ENCODE data around the gene FXYD2. TPM values are rescaled to one million over a fixed set of nuclear protein-coding genes. Genes with fewer than 3 reads are reported as not detected.

Gene FXYD2
- total and polyA plus RNA-seq, 2 of the 13 experiments (the other 11 are each of a cell fraction or from before 2014, with no cell fraction given), result 45.9 to 106 TPM

GRCh38 chr11:117859488-117860112 lies 35.1 kb upstream of the FXYD2 start:
- no TSS peak for BruUV-seq (replicated peaks)
- no peaks in the 10 kb centered on the region for H3K79me2 ChIP-seq (ENCODE audit: insufficient read depth, low read length)
- CTCF ChIA-PET (ENCODE audit: low intra/inter-chr PET ratio, low total read pairs), result no interaction called here
- H3K36me3 ChIP-seq (replicated peaks in 1 of 2; ENCODE audit: control insufficient read depth in 1 of 2, insufficient read depth in 2 of 2, low read length in 2 of 2), result no peaks in the 10 kb centered on the region
- H3K9me3 ChIP-seq (ENCODE audit: low read length), result no peaks in the 10 kb centered on the region
- ATAC-seq (no peak), DNase-seq (ENCODE audit: low spot score) (no peak), FAIRE-seq (no peak)
- no peak for TF ChIP-seq TEF (CRISPR knock-in tag; IDR thresholded peaks at IDR 0.05)
- no peak for TF ChIP-seq MLX (CRISPR knock-in tag; IDR thresholded peaks at IDR 0.05)
- TF ChIP-seq ZFP36L1 (CRISPR knock-in tag; IDR thresholded peaks at IDR 0.05), result no peak
- no peak for TF ChIP-seq ERF (CRISPR knock-in tag; IDR thresholded peaks at IDR 0.05)
- no peak for TF ChIP-seq HMGXB3 (CRISPR knock-in tag; IDR thresholded peaks at IDR 0.05; ENCODE audit: borderline replicate concordance)
- H3K4me1 ChIP-seq (ENCODE audit: insufficient read depth, low read length), result no peaks in the 10 kb centered on the region
- H3K9ac ChIP-seq (ENCODE audit: insufficient read depth, low read depth, low read length), result no peak overlapping the region
- peaks cover 5 to 58% of the 10 kb centered on the region in 2 experiments; a peak in 4 of 5 replicates for H3K27me3 ChIP-seq (ENCODE audit: control insufficient read depth in 1 of 2, insufficient read depth in 2 of 2, low read length in 2 of 2)
- no peak overlapping the region for H3K4me2 ChIP-seq (ENCODE audit: low read depth, low read length)
- H4K20me1 ChIP-seq (ENCODE audit: insufficient read depth, low read length), result no peaks in the 10 kb centered on the region
- WGBS (ENCODE audit: low lambda C conversion rate), result 40% methylated on average over 9 of the region's 9 CpGs
- no peak overlapping the region for H3K27ac ChIP-seq (ENCODE audit: extremely low read length, insufficient read depth, low read length)
- in situ Hi-C loops (cut with HindIII; ENCODE audit: extremely low pct_ligation_motif_present, low pct_unique_long_range_greater_than_20kb) (no loop called here), intact Hi-C loops (cut with micrococcal nuclease; ENCODE audit: unreplicated experiment) (no loop called here)
- POLR2A ChIA-PET, result no interaction called here
- H2AFZ ChIP-seq (ENCODE audit: low read length), result no peak overlapping the region
- H3K4me3 ChIP-seq (replicated peaks in 1 of 3; ENCODE audit: insufficient read depth in 1 of 3, low read depth in 2 of 3, low read length in 3 of 3), result no peak overlapping the region

Measured in HepG2 (cell line).